Measurements from ENCODE around the gene NOL7.

Gene NOL7

DNA sequence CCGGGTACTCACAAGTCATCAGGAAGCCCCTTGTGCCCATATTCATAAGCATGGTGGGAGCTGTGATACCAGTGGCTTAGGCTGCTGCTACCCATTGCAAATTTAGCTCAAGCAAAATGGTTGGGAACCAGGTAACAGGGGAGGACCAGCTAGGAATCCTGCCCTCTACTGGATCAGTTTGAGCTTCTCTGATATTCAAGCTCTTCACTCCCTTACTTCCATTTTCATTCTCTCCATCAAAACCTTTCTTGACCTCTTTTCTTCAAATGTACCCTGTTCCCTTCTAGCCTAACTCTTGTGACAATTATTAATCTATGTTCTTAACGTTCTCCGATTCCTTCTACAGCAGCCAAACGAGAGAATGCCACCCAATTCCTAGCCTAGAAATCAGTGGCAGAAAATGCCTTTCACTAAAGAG lies 9.7 kb downstream of the NOL7 start:
- Histone ChIP-seq H3K36me3 (peaks cover 78% of the 10 kb centered on the region), H3K27me3 (no peaks in the 10 kb centered on the region), H3K27ac (peak overlapping the region; percentile 39), H3K4me1 (ENCODE audit: control insufficient read depth in 1 of 2, insufficient read depth in 1 of 2, low read depth in 1 of 2, low read length in 1 of 2) (no peaks in the 10 kb centered on the region), H3K4me3 (ENCODE audit: low read depth in 1 of 2, low read length in 1 of 2) (no peak overlapping the region), H3K9me3 (no peaks in the 10 kb centered on the region)
- TF ChIP-seq, protein P1, sequence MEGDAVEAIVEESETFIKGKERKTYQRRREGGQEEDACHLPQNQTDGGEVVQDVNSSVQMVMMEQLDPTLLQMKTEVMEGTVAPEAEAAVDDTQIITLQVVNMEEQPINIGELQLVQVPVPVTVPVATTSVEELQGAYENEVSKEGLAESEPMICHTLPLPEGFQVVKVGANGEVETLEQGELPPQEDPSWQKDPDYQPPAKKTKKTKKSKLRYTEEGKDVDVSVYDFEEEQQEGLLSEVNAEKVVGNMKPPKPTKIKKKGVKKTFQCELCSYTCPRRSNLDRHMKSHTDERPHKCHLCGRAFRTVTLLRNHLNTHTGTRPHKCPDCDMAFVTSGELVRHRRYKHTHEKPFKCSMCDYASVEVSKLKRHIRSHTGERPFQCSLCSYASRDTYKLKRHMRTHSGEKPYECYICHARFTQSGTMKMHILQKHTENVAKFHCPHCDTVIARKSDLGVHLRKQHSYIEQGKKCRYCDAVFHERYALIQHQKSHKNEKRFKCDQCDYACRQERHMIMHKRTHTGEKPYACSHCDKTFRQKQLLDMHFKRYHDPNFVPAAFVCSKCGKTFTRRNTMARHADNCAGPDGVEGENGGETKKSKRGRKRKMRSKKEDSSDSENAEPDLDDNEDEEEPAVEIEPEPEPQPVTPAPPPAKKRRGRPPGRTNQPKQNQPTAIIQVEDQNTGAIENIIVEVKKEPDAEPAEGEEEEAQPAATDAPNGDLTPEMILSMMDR (IDR thresholded peaks at IDR 0.05): no peak

DNA sequence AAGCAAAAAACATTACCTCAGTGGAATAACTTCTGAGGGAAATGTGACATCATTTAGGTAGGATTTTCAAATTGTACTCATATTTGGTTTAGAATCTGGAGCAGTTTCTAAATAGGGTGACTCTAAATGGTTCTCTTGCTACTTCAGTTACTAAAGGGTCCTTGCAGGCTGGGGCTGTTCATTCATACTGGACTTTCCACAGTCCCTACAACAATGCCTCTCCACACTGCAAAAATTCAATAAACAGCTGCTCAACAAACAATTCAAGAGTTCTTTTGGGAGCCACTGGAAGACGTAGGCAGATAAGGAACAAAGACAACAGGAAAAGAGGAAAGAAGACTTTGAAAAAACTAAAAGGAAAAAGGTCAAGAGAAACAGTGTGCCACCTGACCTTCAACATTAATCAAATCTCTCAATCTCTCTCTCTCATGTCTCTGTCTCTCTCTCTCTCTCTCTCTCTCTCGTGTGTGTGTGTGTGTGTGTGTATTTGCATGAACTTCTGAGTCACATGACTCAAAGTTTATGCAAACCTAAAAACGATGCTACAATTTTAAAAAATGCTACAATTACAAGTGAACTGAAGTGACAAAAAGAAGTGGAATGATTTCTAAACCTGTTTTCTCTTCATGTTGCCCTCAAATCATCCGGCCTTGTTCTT lies 14.5 kb downstream of the NOL7 start:
- no peaks in the 10 kb centered on the region for H3K27me3 ChIP-seq
- H3K36me3 ChIP-seq: peaks cover 42% of the 10 kb centered on the region
- H3K27ac ChIP-seq: no peak overlapping the region
- no peak overlapping the region for H3K4me3 ChIP-seq (ENCODE audit: low read depth in 1 of 2, low read length in 1 of 2)
- TF ChIP-seq, protein P1 (IDR thresholded peaks at IDR 0.05): no peak
- H3K4me1 ChIP-seq (ENCODE audit: control insufficient read depth in 1 of 2, insufficient read depth in 1 of 2, low read depth in 1 of 2, low read length in 1 of 2): peaks cover 2 to 5% of the 10 kb centered on the region in 2 experiments
- no peaks in the 10 kb centered on the region for H3K9me3 ChIP-seq

DNA sequence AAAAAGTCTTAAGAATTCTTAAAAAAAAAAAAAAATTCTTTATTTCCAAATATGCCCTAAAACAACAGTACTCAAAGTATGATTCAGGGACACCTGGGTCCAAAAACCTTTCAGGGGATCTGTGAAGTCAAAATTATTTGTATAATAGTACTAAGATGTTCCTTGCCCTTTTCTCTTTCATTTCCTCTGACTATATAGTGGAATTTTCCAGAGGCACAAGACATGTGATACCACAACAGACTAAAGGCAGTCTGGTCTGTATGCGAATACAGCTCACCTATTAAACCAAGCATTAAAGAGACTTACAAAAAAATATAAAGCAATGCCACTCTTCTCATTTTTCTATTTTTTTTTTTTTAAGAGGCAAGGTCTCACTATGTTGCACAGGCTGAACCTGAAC lies 15.4 kb downstream of the NOL7 start:
- no peaks in the 10 kb centered on the region for H3K27me3 ChIP-seq
- no peaks in the 10 kb centered on the region for H3K9me3 ChIP-seq
- H3K4me3 ChIP-seq (ENCODE audit: low read depth in 1 of 2, low read length in 1 of 2): no peak overlapping the region
- no peak overlapping the region for H3K27ac ChIP-seq
- TF ChIP-seq, protein P1 (IDR thresholded peaks at IDR 0.05): no peak
- peaks cover 11 to 14% of the 10 kb centered on the region in 2 experiments for H3K4me1 ChIP-seq (ENCODE audit: control insufficient read depth in 1 of 2, insufficient read depth in 1 of 2, low read depth in 1 of 2, low read length in 1 of 2)
- H3K36me3 ChIP-seq: peaks cover 33% of the 10 kb centered on the region

DNA sequence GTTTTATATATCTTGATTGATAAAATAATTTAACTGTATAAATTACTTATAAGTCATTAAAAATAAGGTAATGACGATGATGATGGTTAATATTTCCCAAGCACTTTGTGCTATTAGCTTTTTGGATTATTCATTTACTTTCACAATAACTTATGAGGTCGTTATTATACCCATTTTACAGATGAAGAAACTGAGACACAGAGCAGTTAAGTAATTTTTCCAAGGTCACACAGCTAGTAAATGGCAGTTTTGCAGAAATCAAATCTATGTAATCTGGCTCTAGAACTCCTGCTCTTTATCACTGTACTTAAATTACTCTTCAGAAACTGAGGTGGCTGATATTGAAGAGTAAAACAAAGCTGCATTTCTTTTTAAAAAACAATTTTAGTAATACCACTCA lies 18.2 kb downstream of the NOL7 start:
- Histone ChIP-seq H3K36me3 (peaks cover 22% of the 10 kb centered on the region), H3K4me1 (ENCODE audit: control insufficient read depth in 1 of 2, insufficient read depth in 1 of 2, low read depth in 1 of 2, low read length in 1 of 2) (peaks cover 39 to 42% of the 10 kb centered on the region in 2 experiments), H3K27ac (no peak overlapping the region), H3K9me3 (no peaks in the 10 kb centered on the region), H3K4me3 (ENCODE audit: low read depth in 1 of 2, low read length in 1 of 2) (no peak overlapping the region), H3K27me3 (no peaks in the 10 kb centered on the region)
- TF ChIP-seq, protein P1 (IDR thresholded peaks at IDR 0.05): no peak

DNA sequence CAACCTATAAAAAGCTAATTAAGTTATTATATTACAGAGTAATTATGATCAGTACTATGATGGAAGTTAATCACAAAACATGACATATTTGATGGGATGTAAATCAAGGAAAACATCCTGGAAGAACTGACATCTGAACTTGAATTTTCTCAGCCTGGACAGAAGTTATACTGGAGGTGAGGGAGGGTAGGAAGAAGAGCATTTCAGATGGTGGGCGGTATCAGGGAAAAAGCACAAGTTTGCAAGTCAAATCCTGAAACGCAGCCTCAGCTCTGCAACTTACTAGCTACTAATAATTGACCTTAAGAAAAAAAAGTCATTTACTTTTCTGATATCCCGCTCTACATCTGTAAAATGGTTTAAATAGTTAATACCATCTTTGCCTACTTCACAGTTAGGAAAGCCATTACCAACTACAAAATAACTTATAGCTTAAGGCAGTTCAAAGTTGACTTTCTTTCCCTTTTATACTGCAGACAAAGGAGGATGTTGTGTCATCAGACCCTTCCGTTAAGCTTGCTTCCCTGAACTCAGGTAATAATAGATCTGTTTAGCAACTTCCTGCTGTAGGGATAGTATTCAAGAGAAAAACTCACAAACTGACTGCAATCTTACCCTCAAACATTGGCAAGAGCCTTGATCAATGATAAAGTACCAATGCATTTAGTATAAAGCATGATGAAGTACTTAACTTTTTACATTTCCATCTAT lies 21.0 kb downstream of the NOL7 start:
- peak overlapping the region; percentile 33 to 46 for H3K4me3 ChIP-seq (ENCODE audit: low read depth in 1 of 2, low read length in 1 of 2)
- H3K36me3 ChIP-seq: peaks cover 8% of the 10 kb centered on the region
- H3K9me3 ChIP-seq: no peaks in the 10 kb centered on the region
- peaks cover 62 to 64% of the 10 kb centered on the region in 2 experiments for H3K4me1 ChIP-seq (ENCODE audit: control insufficient read depth in 1 of 2, insufficient read depth in 1 of 2, low read depth in 1 of 2, low read length in 1 of 2)
- H3K27ac ChIP-seq: peak overlapping the region; percentile 81
- no peaks in the 10 kb centered on the region for H3K27me3 ChIP-seq
- TF ChIP-seq, protein P1 (IDR thresholded peaks at IDR 0.05): no peak

All from neutrophil (primary cell).